ENCODE measurements around the gene RAD23B. TPM values are rescaled to one million over a fixed set of nuclear protein-coding genes. Genes with fewer than 3 reads are reported as not detected.
A peak's percentile ranks its signal among the peaks of the same experiment; 100 is the strongest.

Gene RAD23B
- total and polyA plus RNA-seq, 4 experiments from 2014 or later, result 8.1 to 54.2 (median 30.8) TPM

GRCh38 chr9:107243742-107244141 is 39.3 kb upstream of the RAD23B start:
- peaks cover 7 to 13% (median 10%) of the 10 kb centered on the region in 4 donors for H3K4me1 Mint-ChIP-seq
- Histone ChIP-seq H3K9me3 (ENCODE audit: control insufficient read depth in 1 of 2, low read length in 2 of 2) (no peaks in the 10 kb centered on the region), H3K36me3 (ENCODE audit: insufficient read depth, low read length) (no peaks in the 10 kb centered on the region), H3K4me3 (ENCODE audit: low read length in 2 of 2) (no peak overlapping the region), H3K27ac (ENCODE audit: low read depth, low read length) (no peak overlapping the region), H3K27me3 (ENCODE audit: insufficient read depth, low read length) (no peaks in the 10 kb centered on the region), H3K4me1 (ENCODE audit: insufficient read depth, low read length) (peaks cover 9% of the 10 kb centered on the region)
- DNase-seq, result peak in 1 of 5 donors; percentile 44
- ChIA-PET CTCF (ENCODE audit: partially characterized antibody) (no interaction called here), POLR2A (ENCODE audit: partially characterized antibody) (no interaction called here)
- no peaks in the 10 kb centered on the region for H3K9me3 Mint-ChIP-seq
- H3K27ac Mint-ChIP-seq, result no peak overlapping the region
- intact Hi-C loops (cut with micrococcal nuclease), result no loop called here
- H3K36me3 Mint-ChIP-seq, result no peaks in the 10 kb centered on the region
- no peaks in the 10 kb centered on the region for H3K27me3 Mint-ChIP-seq
- H3K4me3 Mint-ChIP-seq, result no peak overlapping the region

GRCh38 chr9:107246259-107247254 is 36.5 kb upstream of the RAD23B start:
- peaks cover 9% of the 10 kb centered on the region for H3K4me1 ChIP-seq (ENCODE audit: insufficient read depth, low read length)
- no peaks in the 10 kb centered on the region for H3K36me3 ChIP-seq (ENCODE audit: insufficient read depth, low read length)
- no peaks in the 10 kb centered on the region for H3K9me3 Mint-ChIP-seq
- H3K4me3 ChIP-seq (ENCODE audit: low read length in 2 of 2), result no peak overlapping the region
- ChIA-PET POLR2A (ENCODE audit: partially characterized antibody) (no interaction called here), CTCF (ENCODE audit: partially characterized antibody) (interaction anchor here (1.5 kb wide), 1 partner anchor 35 kb away, joined by 3 read pairs; no protein-coding TSS in a partner anchor)
- intact Hi-C loops (cut with micrococcal nuclease), result no loop called here
- no peak overlapping the region for H3K27ac ChIP-seq (ENCODE audit: low read depth, low read length)
- peak in 1 of 5 donors; percentile 2 for DNase-seq
- no peaks in the 10 kb centered on the region for H3K36me3 Mint-ChIP-seq
- H3K27me3 ChIP-seq (ENCODE audit: insufficient read depth, low read length), result no peaks in the 10 kb centered on the region
- H3K27ac Mint-ChIP-seq, result no peak overlapping the region
- peaks cover 7 to 13% (median 10%) of the 10 kb centered on the region in 4 donors for H3K4me1 Mint-ChIP-seq
- peaks cover 7 to 9% of the 10 kb centered on the region in 2 donors for H3K27me3 Mint-ChIP-seq
- peak overlapping the region in 4 of 8 donors; percentile 5 to 36 (median 30) for H3K4me3 Mint-ChIP-seq
- no peaks in the 10 kb centered on the region for H3K9me3 ChIP-seq (ENCODE audit: control insufficient read depth in 1 of 2, low read length in 2 of 2)

GRCh38 chr9:107248714-107249113 is 34.4 kb upstream of the RAD23B start:
- ChIA-PET CTCF (ENCODE audit: partially characterized antibody) (no interaction called here), POLR2A (ENCODE audit: partially characterized antibody) (no interaction called here)
- no peak overlapping the region for H3K4me3 Mint-ChIP-seq
- no peaks in the 10 kb centered on the region for H3K36me3 ChIP-seq (ENCODE audit: insufficient read depth, low read length)
- no peaks in the 10 kb centered on the region for H3K9me3 ChIP-seq (ENCODE audit: control insufficient read depth in 1 of 2, low read length in 2 of 2)
- no peaks in the 10 kb centered on the region for H3K36me3 Mint-ChIP-seq
- H3K4me1 Mint-ChIP-seq, result peaks cover 2 to 11% (median 7%) of the 10 kb centered on the region in 4 donors
- H3K27me3 Mint-ChIP-seq, result peaks cover 9 to 11% of the 10 kb centered on the region in 2 donors
- H3K27ac Mint-ChIP-seq, result no peak overlapping the region
- no peak for DNase-seq
- no peaks in the 10 kb centered on the region for H3K27me3 ChIP-seq (ENCODE audit: insufficient read depth, low read length)
- peaks cover 8% of the 10 kb centered on the region for H3K4me1 ChIP-seq (ENCODE audit: insufficient read depth, low read length)
- no peak overlapping the region for H3K27ac ChIP-seq (ENCODE audit: low read depth, low read length)
- intact Hi-C loops (cut with micrococcal nuclease), result no loop called here
- no peak overlapping the region for H3K4me3 ChIP-seq (ENCODE audit: low read length in 2 of 2)
- H3K9me3 Mint-ChIP-seq, result no peaks in the 10 kb centered on the region

- H3K4me1 Mint-ChIP-seq, result peaks cover 0 to 6% (median 4%) of the 10 kb centered on the region in 4 donors
- H3K27me3 ChIP-seq (ENCODE audit: insufficient read depth, low read length), result no peaks in the 10 kb centered on the region
- CTCF ChIA-PET (ENCODE audit: partially characterized antibody), result no interaction called here
- POLR2A ChIA-PET (ENCODE audit: partially characterized antibody), result no interaction called here
- H3K36me3 Mint-ChIP-seq, result no peaks in the 10 kb centered on the region
- DNase-seq, result no peak
- H3K4me3 ChIP-seq (ENCODE audit: low read length in 2 of 2), result no peak overlapping the region
- peaks cover 5% of the 10 kb centered on the region for H3K4me1 ChIP-seq (ENCODE audit: insufficient read depth, low read length)
- H3K27me3 Mint-ChIP-seq, result peaks cover 9 to 11% of the 10 kb centered on the region in 2 donors
- H3K27ac Mint-ChIP-seq, result no peak overlapping the region
- no peak overlapping the region for H3K27ac ChIP-seq (ENCODE audit: low read depth, low read length)
- no peaks in the 10 kb centered on the region for H3K9me3 Mint-ChIP-seq
- no peak overlapping the region for H3K4me3 Mint-ChIP-seq
- intact Hi-C loops (cut with micrococcal nuclease), result no loop called here
- no peaks in the 10 kb centered on the region for H3K36me3 ChIP-seq (ENCODE audit: insufficient read depth, low read length)
- no peaks in the 10 kb centered on the region for H3K9me3 ChIP-seq (ENCODE audit: control insufficient read depth in 1 of 2, low read length in 2 of 2)
These were observed 33.9 kb upstream of the RAD23B start for GRCh38 chr9:107249131-107249533.

- ChIA-PET CTCF (ENCODE audit: partially characterized antibody) (no interaction called here), POLR2A (ENCODE audit: partially characterized antibody) (no interaction called here)
- Mint-ChIP-seq H3K4me1 (peaks cover 0 to 6% (median 3%) of the 10 kb centered on the region in 4 donors), H3K36me3 (no peaks in the 10 kb centered on the region), H3K4me3 (no peak overlapping the region), H3K27ac (no peak overlapping the region), H3K9me3 (no peaks in the 10 kb centered on the region), H3K27me3 (peaks cover 9 to 11% of the 10 kb centered on the region in 2 donors)
- intact Hi-C loops (cut with micrococcal nuclease), result no loop called here
- peaks cover 5% of the 10 kb centered on the region for H3K4me1 ChIP-seq (ENCODE audit: insufficient read depth, low read length)
- H3K27ac ChIP-seq (ENCODE audit: low read depth, low read length), result no peak overlapping the region
- H3K36me3 ChIP-seq (ENCODE audit: insufficient read depth, low read length), result no peaks in the 10 kb centered on the region
- H3K27me3 ChIP-seq (ENCODE audit: insufficient read depth, low read length), result no peaks in the 10 kb centered on the region
- no peak overlapping the region for H3K4me3 ChIP-seq (ENCODE audit: low read length in 2 of 2)
- DNase-seq, result no peak
- H3K9me3 ChIP-seq (ENCODE audit: control insufficient read depth in 1 of 2, low read length in 2 of 2), result no peaks in the 10 kb centered on the region
These were observed 33.3 kb upstream of the RAD23B start for GRCh38 chr9:107249665-107250285.

- H3K9me3 Mint-ChIP-seq, result no peaks in the 10 kb centered on the region
- no peak overlapping the region for H3K27ac Mint-ChIP-seq
- no peaks in the 10 kb centered on the region for H3K9me3 ChIP-seq (ENCODE audit: control insufficient read depth in 1 of 2, low read length in 2 of 2)
- no peak for DNase-seq
- no peaks in the 10 kb centered on the region for H3K36me3 ChIP-seq (ENCODE audit: insufficient read depth, low read length)
- ChIA-PET POLR2A (ENCODE audit: partially characterized antibody) (no interaction called here), CTCF (ENCODE audit: partially characterized antibody) (interaction anchor here (0.6 kb wide), 1 partner anchor 9 kb away, joined by 3 read pairs; no protein-coding TSS in a partner anchor)
- H3K27ac ChIP-seq (ENCODE audit: low read depth, low read length), result no peak overlapping the region
- H3K4me1 Mint-ChIP-seq, result peaks cover 0 to under 1% (median 0%) of the 10 kb centered on the region in 4 donors
- peaks cover 9 to 11% of the 10 kb centered on the region in 2 donors for H3K27me3 Mint-ChIP-seq
- H3K4me3 Mint-ChIP-seq, result no peak overlapping the region
- H3K36me3 Mint-ChIP-seq, result no peaks in the 10 kb centered on the region
- intact Hi-C loops (cut with micrococcal nuclease), result no loop called here
- no peaks in the 10 kb centered on the region for H3K27me3 ChIP-seq (ENCODE audit: insufficient read depth, low read length)
- H3K4me1 ChIP-seq (ENCODE audit: insufficient read depth, low read length), result no peaks in the 10 kb centered on the region
- no peak overlapping the region for H3K4me3 ChIP-seq (ENCODE audit: low read length in 2 of 2)
These were observed 31.2 kb upstream of the RAD23B start for GRCh38 chr9:107251756-107252322.

- H3K36me3 ChIP-seq (ENCODE audit: insufficient read depth, low read length), result no peaks in the 10 kb centered on the region
- peaks cover 5% of the 10 kb centered on the region for H3K27me3 ChIP-seq (ENCODE audit: insufficient read depth, low read length)
- no peaks in the 10 kb centered on the region for H3K9me3 ChIP-seq (ENCODE audit: control insufficient read depth in 1 of 2, low read length in 2 of 2)
- Mint-ChIP-seq H3K27ac (no peak overlapping the region), H3K9me3 (peaks cover 0 to 3% (median 0%) of the 10 kb centered on the region in 8 donors), H3K36me3 (no peaks in the 10 kb centered on the region), H3K4me1 (no peaks in the 10 kb centered on the region), H3K27me3 (peaks cover 6 to 11% of the 10 kb centered on the region in 2 donors), H3K4me3 (no peak overlapping the region)
- DNase-seq, result no peak
- CTCF ChIA-PET (ENCODE audit: partially characterized antibody), result no interaction called here
- H3K4me3 ChIP-seq (ENCODE audit: low read length in 2 of 2), result no peak overlapping the region
- no peak overlapping the region for H3K27ac ChIP-seq (ENCODE audit: low read depth, low read length)
- intact Hi-C loops (cut with micrococcal nuclease), result no loop called here
- POLR2A ChIA-PET (ENCODE audit: partially characterized antibody), result no interaction called here
- no peaks in the 10 kb centered on the region for H3K4me1 ChIP-seq (ENCODE audit: insufficient read depth, low read length)
These were observed 24.2 kb upstream of the RAD23B start for GRCh38 chr9:107258919-107259318.

Data from CD4-positive, alpha-beta memory T cell (primary cell).